ENCODE measurements around the gene TNFAIP3.

Gene TNFAIP3

GRCh38 chr6:137877113-137877512, 10.1 kb downstream of the TNFAIP3 start:
- DNase-seq (ENCODE audit: low spot score), result no peak
- no peak for TF ChIP-seq CTCF (IDR thresholded peaks at IDR 0.05; ENCODE audit: borderline replicate concordance, control extremely low read depth, extremely low read depth, insufficient read depth, missing control alignments)
- in situ Hi-C loops (cut with MboI; ENCODE audit: low sequenced_read_pairs, unreplicated experiment), result loop anchor here (10.0 kb wide), 1 partner anchor 68 kb away; no protein-coding TSS in a partner anchor

GRCh38 chr6:137877606-137878005, 10.5 kb downstream of the TNFAIP3 start:
- in situ Hi-C loops (cut with MboI; ENCODE audit: low sequenced_read_pairs, unreplicated experiment), result loop anchor here (10.0 kb wide), 1 partner anchor 67 kb away; no protein-coding TSS in a partner anchor
- no peak for TF ChIP-seq CTCF (IDR thresholded peaks at IDR 0.05; ENCODE audit: borderline replicate concordance, control extremely low read depth, extremely low read depth, insufficient read depth, missing control alignments)
- no peak for DNase-seq (ENCODE audit: low spot score)

GRCh38 chr6:137878029-137878428, 11.0 kb downstream of the TNFAIP3 start:
- TF ChIP-seq CTCF (IDR thresholded peaks at IDR 0.05; ENCODE audit: borderline replicate concordance, control extremely low read depth, extremely low read depth, insufficient read depth, missing control alignments), result no peak
- in situ Hi-C loops (cut with MboI; ENCODE audit: low sequenced_read_pairs, unreplicated experiment), result loop anchor here (10.0 kb wide), 1 partner anchor 67 kb away; no protein-coding TSS in a partner anchor
- DNase-seq (ENCODE audit: low spot score), result no peak

GRCh38 chr6:137878486-137879285, 11.6 kb downstream of the TNFAIP3 start:
- in situ Hi-C loops (cut with MboI; ENCODE audit: low sequenced_read_pairs, unreplicated experiment), result loop anchor here (10.0 kb wide), 1 partner anchor 66 kb away; no protein-coding TSS in a partner anchor
- no peak for DNase-seq (ENCODE audit: low spot score)
- no peak for TF ChIP-seq CTCF (IDR thresholded peaks at IDR 0.05; ENCODE audit: borderline replicate concordance, control extremely low read depth, extremely low read depth, insufficient read depth, missing control alignments)

GRCh38 chr6:137879299-137879698, 12.2 kb downstream of the TNFAIP3 start:
- in situ Hi-C loops (cut with MboI; ENCODE audit: low sequenced_read_pairs, unreplicated experiment), result loop anchor here (10.0 kb wide), 1 partner anchor 66 kb away; no protein-coding TSS in a partner anchor

More at GRCh38 chr6:137879299-137879698, 12.2 kb downstream of the TNFAIP3 start:
- DNase-seq (ENCODE audit: low spot score), result no peak
- TF ChIP-seq CTCF (IDR thresholded peaks at IDR 0.05; ENCODE audit: borderline replicate concordance, control extremely low read depth, extremely low read depth, insufficient read depth, missing control alignments), result no peak

Data from GM13976 (cell line).